ENCODE data around the gene GFER. TPM values are rescaled to one million over a fixed set of nuclear protein-coding genes. Genes with fewer than 3 reads are reported as not detected.

Gene GFER
- polyA plus RNA-seq, 4 donors, result 50.4 to 261 (median 94.7) TPM

DNA sequence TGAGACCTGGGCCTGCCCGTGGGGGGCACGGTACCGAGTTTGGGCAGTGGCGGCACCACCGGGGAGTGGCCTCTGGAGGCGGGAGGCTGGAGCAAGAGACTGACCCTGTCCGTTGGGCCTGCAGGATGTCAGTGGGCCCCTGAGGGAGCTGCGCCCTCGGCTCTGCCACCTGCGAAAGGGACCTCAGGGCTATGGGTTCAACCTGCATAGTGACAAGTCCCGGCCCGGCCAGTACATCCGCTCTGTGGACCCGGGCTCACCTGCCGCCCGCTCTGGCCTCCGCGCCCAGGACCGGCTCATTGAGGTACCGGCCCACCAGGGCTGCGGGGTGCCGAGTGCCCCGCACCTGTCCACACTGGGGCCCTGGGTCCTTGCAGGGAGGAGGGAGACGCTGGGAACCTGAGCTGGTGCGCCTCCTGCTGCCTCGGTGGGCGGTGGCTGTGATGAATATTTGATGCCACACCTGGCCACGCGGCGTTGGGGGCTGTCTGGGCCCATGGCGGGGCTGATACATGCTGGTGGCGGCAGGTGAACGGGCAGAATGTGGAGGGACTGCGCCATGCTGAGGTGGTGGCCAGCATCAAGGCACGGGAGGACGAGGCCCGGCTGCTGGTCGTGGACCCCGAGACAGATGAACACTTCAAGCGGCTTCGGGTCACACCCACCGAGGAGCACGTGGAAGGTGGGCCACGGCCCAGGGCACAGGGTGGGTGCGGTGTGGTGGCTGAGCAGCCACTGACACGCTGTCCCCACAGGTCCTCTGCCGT lies 52.4 kb downstream of the GFER start:
- H3K27me3 ChIP-seq (ENCODE audit: control insufficient read depth in 3 of 3, insufficient read depth in 3 of 3, low read length in 3 of 3), result no peaks in the 10 kb centered on the region
- FAIRE-seq, result no peak
- no peaks in the 10 kb centered on the region for H3K9me3 ChIP-seq (ENCODE audit: control insufficient read depth in 2 of 2, insufficient read depth in 1 of 2, low read depth in 1 of 2, low read length in 1 of 2)
- DNase-seq, result no peak
- H3K4me3 ChIP-seq (ENCODE audit: low read depth in 1 of 3, low read length in 3 of 3), result no peak overlapping the region
- WGBS, 3 donors, result 80 to 84% (median 83%) methylated on average over 42 to 47 of the region's 47 CpGs
- H3K36me3 ChIP-seq (ENCODE audit: control insufficient read depth in 3 of 3, insufficient read depth in 2 of 3, low read depth in 1 of 3, low read length in 3 of 3), result peaks cover 0 to 79% (median 0%) of the 10 kb centered on the region in 3 donors
- H3K4me1 ChIP-seq (ENCODE audit: control insufficient read depth in 3 of 3, insufficient read depth in 2 of 3, low read depth in 1 of 3, low read length in 2 of 3), result peaks cover 0 to 72% (median 0%) of the 10 kb centered on the region in 3 donors
- H3K27ac ChIP-seq (ENCODE audit: low read depth in 1 of 3, low read length in 2 of 3), result peak overlapping the region; percentile 2 to 87 (median 81)

DNA sequence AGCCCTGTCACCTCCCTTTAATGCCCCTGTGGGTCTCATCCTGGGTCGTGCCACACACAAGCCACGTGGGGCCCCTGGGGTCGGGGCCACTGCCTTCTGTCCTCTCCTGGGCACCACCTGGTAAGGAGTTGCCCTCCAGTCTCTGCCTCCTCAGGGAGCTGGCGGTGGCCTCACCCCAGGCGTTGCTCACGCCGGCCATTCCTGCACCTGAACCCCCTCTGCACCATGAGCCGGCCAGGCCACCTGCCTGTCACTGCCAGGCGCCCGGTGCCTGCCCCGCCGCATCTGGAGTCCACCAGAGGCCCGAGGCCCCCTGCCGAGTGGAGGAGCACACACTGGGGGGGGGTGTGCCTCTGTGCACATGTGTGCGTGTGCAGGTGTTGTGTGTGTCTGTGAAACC lies 53.1 kb downstream of the GFER start:
- FAIRE-seq (no peak), DNase-seq (no peak)
- WGBS, 3 donors, result 84 to 87% (median 84%) methylated on average over 12 to 15 of the region's 15 CpGs
- peaks cover 0 to 76% (median 0%) of the 10 kb centered on the region in 3 donors for H3K4me1 ChIP-seq (ENCODE audit: control insufficient read depth in 3 of 3, insufficient read depth in 2 of 3, low read depth in 1 of 3, low read length in 2 of 3)
- H3K36me3 ChIP-seq (ENCODE audit: control insufficient read depth in 3 of 3, insufficient read depth in 2 of 3, low read depth in 1 of 3, low read length in 3 of 3), result peaks cover 0 to 79% (median 0%) of the 10 kb centered on the region in 3 donors
- H3K4me3 ChIP-seq (ENCODE audit: low read depth in 1 of 3, low read length in 3 of 3), result no peak overlapping the region
- no peaks in the 10 kb centered on the region for H3K9me3 ChIP-seq (ENCODE audit: control insufficient read depth in 2 of 2, insufficient read depth in 1 of 2, low read depth in 1 of 2, low read length in 1 of 2)
- H3K27ac ChIP-seq (ENCODE audit: low read depth in 1 of 3, low read length in 2 of 3), result peak overlapping the region in 2 of 3 donors; percentile 81 to 87
- H3K27me3 ChIP-seq (ENCODE audit: control insufficient read depth in 3 of 3, insufficient read depth in 3 of 3, low read length in 3 of 3), result no peaks in the 10 kb centered on the region

Other genes starting within 250 kb of the GFER start
- 100 to 1,000 TPM in 2 of 4 donors, 10 to 100 TPM in 2; 61.2 to 293 (median 153) TPM for gene NME3, start 212.7 kb upstream of the GFER start, polyA plus RNA-seq
- 10 to 100 TPM in 2 of 4 donors, 1 to 10 TPM in 2; 6.8 to 16.1 (median 9.6) TPM for gene EME2, start 211.4 kb upstream of the GFER start, polyA plus RNA-seq
- gene MRPS34, start 211.1 kb upstream of the GFER start, polyA plus RNA-seq, result 100 to 1,000 TPM in 3 of 4 donors, 10 to 100 TPM in 1; 88.9 to 199 (median 172) TPM
- gene SPSB3, start 201.6 kb upstream of the GFER start, polyA plus RNA-seq, result 100 to 1,000 TPM in 2 of 4 donors, 10 to 100 TPM in 2; 41.3 to 197 (median 97.4) TPM
- 10 to 100 TPM; 38.6 to 70.7 (median 61.8) TPM for gene NUBP2, start 201.2 kb upstream of the GFER start, polyA plus RNA-seq
- 10 to 100 TPM in 1 of 4 donors, under 1 TPM in 3; 0.16 to 17.0 (median 0.38) TPM for gene IGFALS, start 190.5 kb upstream of the GFER start, polyA plus RNA-seq
- gene HAGH, start 157.4 kb upstream of the GFER start, polyA plus RNA-seq, result 100 to 1,000 TPM in 2 of 4 donors, 10 to 100 TPM in 2; 49.4 to 167 (median 102) TPM
- gene FAHD1, start 157.0 kb upstream of the GFER start, polyA plus RNA-seq, result 100 to 1,000 TPM in 1 of 4 donors, 10 to 100 TPM in 3; 55.1 to 181 (median 76.7) TPM
- gene MEIOB, start 112.0 kb upstream of the GFER start, polyA plus RNA-seq, result under 1 TPM in 2 of 4 donors, not detected in 2; 0.34 to 0.38 TPM
- under 1 TPM in 1 of 4 donors, not detected in 3; 0.04 TPM for gene HS3ST6, start 65.8 kb upstream of the GFER start, polyA plus RNA-seq
- gene MSRB1, start 41.0 kb upstream of the GFER start, polyA plus RNA-seq, result 100 to 1,000 TPM in 1 of 4 donors, 10 to 100 TPM in 3; 50.6 to 105 (median 62.0) TPM
- 1 to 10 TPM in 1 of 4 donors, under 1 TPM in 2, not detected in 1; 0.38 to 1.1 (median 0.67) TPM for gene RPL3L, start 29.5 kb upstream of the GFER start, polyA plus RNA-seq
- gene NDUFB10, start 24.7 kb upstream of the GFER start, polyA plus RNA-seq, result 100 to 1,000 TPM; 132 to 544 (median 376) TPM
- 1,000 to 10,000 TPM; 1,075 to 4,112 (median 2,558) TPM for gene RPS2, start 19.4 kb upstream of the GFER start, polyA plus RNA-seq
- gene RNF151, start 17.3 kb upstream of the GFER start, polyA plus RNA-seq, result under 1 TPM in 2 of 4 donors, not detected in 2; 0.09 to 0.18 TPM
- 10 to 100 TPM; 34.1 to 49.7 (median 45.6) TPM for gene TBL3, start 12.1 kb upstream of the GFER start, polyA plus RNA-seq
- 10 to 100 TPM in 2 of 4 donors, 1 to 10 TPM in 2; 3.1 to 30.5 (median 10.8) TPM for gene NOXO1, start 2.7 kb upstream of the GFER start, polyA plus RNA-seq
- 1 to 10 TPM in 2 of 4 donors, under 1 TPM in 2; 0.45 to 5.4 (median 0.92) TPM for gene SYNGR3, start 5.8 kb downstream of the GFER start, polyA plus RNA-seq
- gene ZNF598, start 25.6 kb downstream of the GFER start, polyA plus RNA-seq, result 10 to 100 TPM; 26.7 to 51.9 (median 29.7) TPM
- 1 to 10 TPM in 1 of 4 donors, under 1 TPM in 2, not detected in 1; 0.48 to 9.0 (median 0.81) TPM for gene NPW, start 35.6 kb downstream of the GFER start, polyA plus RNA-seq
- gene NHERF2, start 42.7 kb downstream of the GFER start, polyA plus RNA-seq, result 10 to 100 TPM; 15.7 to 76.1 (median 42.9) TPM
- 10 to 100 TPM; 13.0 to 27.6 (median 18.5) TPM for gene NTHL1, start 63.6 kb downstream of the GFER start, polyA plus RNA-seq
- 10 to 100 TPM; 35.1 to 75.9 (median 60.1) TPM for gene TSC2, start 63.8 kb downstream of the GFER start, polyA plus RNA-seq
- gene PKD1, start 151.7 kb downstream of the GFER start, polyA plus RNA-seq, result 10 to 100 TPM; 10.5 to 42.2 (median 26.7) TPM
- 10 to 100 TPM; 11.9 to 31.9 (median 23.7) TPM for gene RAB26, start 164.4 kb downstream of the GFER start, polyA plus RNA-seq
- 10 to 100 TPM; 47.6 to 73.4 (median 64.1) TPM for gene TRAF7, start 171.6 kb downstream of the GFER start, polyA plus RNA-seq
- gene CASKIN1, start 212.4 kb downstream of the GFER start, polyA plus RNA-seq, result 1 to 10 TPM in 1 of 4 donors, under 1 TPM in 3; 0.27 to 1.1 (median 0.51) TPM
- gene MLST8, start 221.3 kb downstream of the GFER start, polyA plus RNA-seq, result 10 to 100 TPM; 41.5 to 68.7 (median 62.7) TPM
- 10 to 100 TPM in 1 of 4 donors, 1 to 10 TPM in 3; 1.6 to 84.1 (median 8.6) TPM for gene BRICD5, start 226.7 kb downstream of the GFER start, polyA plus RNA-seq
- gene PGP, start 230.6 kb downstream of the GFER start, polyA plus RNA-seq, result 10 to 100 TPM; 11.1 to 16.2 (median 13.4) TPM
- gene E4F1, start 239.4 kb downstream of the GFER start, polyA plus RNA-seq, result 10 to 100 TPM; 16.5 to 37.1 (median 22.8) TPM